ENCODE results near the gene CEP44.
"Not testable (repeated sequence)": the region's sequence is repeated elsewhere in the genome, so short reads cannot be mapped to it uniquely, and the experiment has no call there.

Gene CEP44

GRCh38 chr4:174283507-174284471, at the start of gene CEP44, which contains the start of gene FBXO8:
Gene CEP44, plus strand, starts transcription at chr4:174283911. Its CDS starts 15,211 bp downstream, at chr4:174299122.
Gene FBXO8, minus strand, starts transcription at chr4:174283667. Its CDS starts 20,575 bp downstream, at chr4:174263092.
- in situ Hi-C loops (cut with MboI; ENCODE audit: low sequenced_read_pairs): no loop called here

GRCh38 chr4:174236359-174236758, 47.4 kb upstream of the CEP44 start:
- in situ Hi-C loops (cut with MboI; ENCODE audit: low sequenced_read_pairs): no loop called here

GRCh38 chr4:174241162-174241561, 42.5 kb upstream of the CEP44 start:
- in situ Hi-C loops (cut with MboI; ENCODE audit: low sequenced_read_pairs): no loop called here

GRCh38 chr4:174244441-174244840, 39.3 kb upstream of the CEP44 start:
- in situ Hi-C loops (cut with MboI; ENCODE audit: low sequenced_read_pairs): no loop called here

- in situ Hi-C loops (cut with MboI; ENCODE audit: low sequenced_read_pairs): no loop called here
Measured at GRCh38 chr4:174245714-174246113, 38.0 kb upstream of the CEP44 start.

- in situ Hi-C loops (cut with MboI; ENCODE audit: low sequenced_read_pairs): no loop called here
Measured at GRCh38 chr4:174248407-174248806, 35.3 kb upstream of the CEP44 start.

GRCh38 chr4:174252412-174252811, 31.3 kb upstream of the CEP44 start:
- in situ Hi-C loops (cut with MboI; ENCODE audit: low sequenced_read_pairs): no loop called here

- in situ Hi-C loops (cut with MboI; ENCODE audit: low sequenced_read_pairs): no loop called here
Measured at GRCh38 chr4:174254613-174255012, 29.1 kb upstream of the CEP44 start.

GRCh38 chr4:174255374-174255773, 28.3 kb upstream of the CEP44 start:
- in situ Hi-C loops (cut with MboI; ENCODE audit: low sequenced_read_pairs): no loop called here

- in situ Hi-C loops (cut with MboI; ENCODE audit: low sequenced_read_pairs): no loop called here
Measured at GRCh38 chr4:174255786-174256185, 27.9 kb upstream of the CEP44 start.

GRCh38 chr4:174256277-174256713, 27.4 kb upstream of the CEP44 start:
- in situ Hi-C loops (cut with MboI; ENCODE audit: low sequenced_read_pairs): no loop called here

GRCh38 chr4:174259580-174259979, 24.1 kb upstream of the CEP44 start:
- in situ Hi-C loops (cut with MboI; ENCODE audit: low sequenced_read_pairs): no loop called here

GRCh38 chr4:174260099-174260498, 23.6 kb upstream of the CEP44 start:
- in situ Hi-C loops (cut with MboI; ENCODE audit: low sequenced_read_pairs): no loop called here

- in situ Hi-C loops (cut with MboI; ENCODE audit: low sequenced_read_pairs): not testable (repeated sequence)
Measured at GRCh38 chr4:174261432-174261831, 22.3 kb upstream of the CEP44 start.

GRCh38 chr4:174262624-174263444, 20.9 kb upstream of the CEP44 start:
- in situ Hi-C loops (cut with MboI; ENCODE audit: low sequenced_read_pairs): no loop called here

- in situ Hi-C loops (cut with MboI; ENCODE audit: low sequenced_read_pairs): no loop called here
Measured at GRCh38 chr4:174263445-174263736, 20.3 kb upstream of the CEP44 start.

GRCh38 chr4:174265916-174266315, 17.8 kb upstream of the CEP44 start:
- in situ Hi-C loops (cut with MboI; ENCODE audit: low sequenced_read_pairs): no loop called here

GRCh38 chr4:174266416-174266815, 17.3 kb upstream of the CEP44 start:
- in situ Hi-C loops (cut with MboI; ENCODE audit: low sequenced_read_pairs): no loop called here

- in situ Hi-C loops (cut with MboI; ENCODE audit: low sequenced_read_pairs): no loop called here
Measured at GRCh38 chr4:174273930-174274329, 9.8 kb upstream of the CEP44 start.

- in situ Hi-C loops (cut with MboI; ENCODE audit: low sequenced_read_pairs): no loop called here
Measured at GRCh38 chr4:174274436-174274835, 9.3 kb upstream of the CEP44 start.

GRCh38 chr4:174275101-174275500, 8.6 kb upstream of the CEP44 start:
- in situ Hi-C loops (cut with MboI; ENCODE audit: low sequenced_read_pairs): no loop called here

GRCh38 chr4:174277433-174277832, 6.3 kb upstream of the CEP44 start:
- in situ Hi-C loops (cut with MboI; ENCODE audit: low sequenced_read_pairs): no loop called here

Measured in HL-60/S4 (cell line).